ENCODE data around the gene DCP2.
A peak's percentile ranks its signal among the peaks of the same experiment; 100 is the strongest.
"Not testable (repeated sequence)": the region's sequence is repeated elsewhere in the genome, so short reads cannot be mapped to it uniquely, and the experiment has no call there.

DCP2 gene

GRCh38 chr5:112976432-112977309, at the start of gene DCP2:
DCP2 (plus strand) TSS chr5:112976798; CDS start chr5:112976934, 136 bp downstream.
- peak; percentile 99 for DNase-seq

GRCh38 chr5:112929336-112930081, 47.1 kb upstream of the DCP2 start:
- DNase-seq: no peak

- DNase-seq: no peak
Measured at GRCh38 chr5:112930082-112930344, 46.6 kb upstream of the DCP2 start.

- peak; percentile 75 for DNase-seq
Measured at GRCh38 chr5:112931473-112931872, 45.1 kb upstream of the DCP2 start.

- DNase-seq: no peak
Measured at GRCh38 chr5:112933105-112933504, 43.5 kb upstream of the DCP2 start.

- peak; percentile 74 for DNase-seq
Measured at GRCh38 chr5:112933651-112934365, 42.8 kb upstream of the DCP2 start.

- no peak for DNase-seq
Measured at GRCh38 chr5:112934366-112934663, 42.3 kb upstream of the DCP2 start.

GRCh38 chr5:112935675-112936074, 40.9 kb upstream of the DCP2 start:
- DNase-seq: peak; percentile 17

- DNase-seq: no peak
Measured at GRCh38 chr5:112938286-112938685, 38.3 kb upstream of the DCP2 start.

GRCh38 chr5:112940670-112941069, 35.9 kb upstream of the DCP2 start:
- DNase-seq: no peak

GRCh38 chr5:112948458-112948857, 28.1 kb upstream of the DCP2 start:
- no peak for DNase-seq

GRCh38 chr5:112951124-112951702, 25.4 kb upstream of the DCP2 start:
- no peak for DNase-seq

GRCh38 chr5:112956606-112957005, 20.0 kb upstream of the DCP2 start:
- no peak for DNase-seq

GRCh38 chr5:112957036-112957808, 19.4 kb upstream of the DCP2 start:
- DNase-seq: no peak

- DNase-seq: peak; percentile 97
Measured at GRCh38 chr5:112958093-112959088, 18.2 kb upstream of the DCP2 start.

GRCh38 chr5:112959872-112960271, 16.7 kb upstream of the DCP2 start:
- peak; percentile 86 for DNase-seq

- no peak for DNase-seq
Measured at GRCh38 chr5:112960315-112960714, 16.3 kb upstream of the DCP2 start.

GRCh38 chr5:112960863-112961504, 15.6 kb upstream of the DCP2 start:
- DNase-seq: no peak

- not testable (repeated sequence) for DNase-seq
Measured at GRCh38 chr5:112963374-112963733, 13.2 kb upstream of the DCP2 start.

- no peak for DNase-seq
Measured at GRCh38 chr5:112965733-112966306, 10.8 kb upstream of the DCP2 start.
